Pancreas (tissue), 10 donors: Measurements from ENCODE around the gene MYO15B. TPM values are rescaled to one million over a fixed set of nuclear protein-coding genes. Genes with fewer than 3 reads are reported as not detected.

Experiments used
- ATAC-seq, 4 donors: fragments of 200-7000 bp; cut with Tn5 transposase; one replicate each; pipeline versions ENCODE4 v1.8.0 to v1.9.1; 2020; ENCODE audit warnings: mild to moderate bottlenecking in 4 of 4, moderate library complexity in 4 of 4
- DNase-seq, 6 donors: peaks; one replicate each; pipeline ENCODE4 v3.0.0-alpha.2; 2020
- FAIRE-seq: peaks from 2 replicates; lab custom pipeline; 2012; peaks lifted over from hg19 to GRCh38; lab: Jason Lieb, UNC
- H3K27ac ChIP-seq, 4 donors: fragments of 200-600 bp; sonication (generic); 1 replicate in 3 of 4; 2 replicates in 1 of 4; pipeline versions ENCODE4 v1.5.0 to v1.8.0; 2020
- H3K27me3 ChIP-seq, 4 donors: fragments of 200-600 bp; one replicate each; pipeline ENCODE4 v1.8.0; 2021
- H3K36me3 ChIP-seq, 3 donors: fragments of 200-600 bp; sonication (generic) in 1 of 3; one replicate each; pipeline versions ENCODE4 v1.5.0 to v1.8.0; 2020 to 2021
- H3K4me1 ChIP-seq, 3 donors: fragments of 200-600 bp; one replicate each; pipeline ENCODE4 v1.8.0; 2021
- H3K4me3 ChIP-seq, 4 donors: fragments of 200-600 bp; sonication (generic) in 2 of 4; one replicate each; pipeline versions ENCODE4 v1.5.0 to v1.8.0; 2020 to 2021
- H3K9me3 ChIP-seq, 4 donors: fragments of 200-600 bp; one replicate each; pipeline ENCODE4 v1.8.0; 2021
- WGBS, 2 donors: extraction: QIAGEN DNeasy Blood & Tissue Kit; methylation state at CpG; one replicate each; pipeline ENCODE4 v1.1.7; 2013; 5-methylcytosine and 5-hydroxymethylcytosine counted together
- intact Hi-C, 3 donors: fragments of 100-400 bp; cut with DNase I; formaldehyde crosslinking; loops; one replicate each; pipeline versions ENCODE4 v1.11.1 to v1.14.2; 2022
- polyA plus RNA-seq, 2 donors: library from polyadenylated mRNA; stranded (reverse); fragments of 200-250 nt; gene quantifications; one replicate each; pipeline ENCODE4 v1.2.3, GENCODE V29; 2013
- total RNA-seq, 6 donors: library from RNA; stranded (reverse); fragmentation: NEBNext Ultra II Directional in 4 of 6; extraction: Animal tissue kit (Norgen Biotek cat#: 25700) in 4 of 6; gene quantifications; one replicate each; pipeline versions ENCODE4 v1.2.1 to v1.2.4, GENCODE V29; 2021 to 2023
- TF ChIP-seq, protein P1 (sequence below), 4 donors: fragments of 200-600 bp; sonication (generic) in 3 of 4; IDR thresholded peaks; one replicate each; pipeline versions ENCODE4 v1.5.0 to v1.8.0; 2021; ENCODE audit warnings: antibody characterized with exemption in 4 of 4
- donor health status: healthy with polysubstance abuse.
- donor health status: DM: no; HTN: no; CAD: no; lungs with moderate emphysema.
- donor health status: DM: no; HTN: no; CAD: no.
- donor health status: control.
- donor health status: control.
- donor health status: Bipolar disorder and iron deficiency.
- donor health status: DM: yes; HTN: yes; CAD: no.
- donor health status: DM: no; HTN: no; CAD: no.
- donor health status: DM: no; HTN: no; CAD: no.
- donor health status: DM: yes; HTN: yes; CAD: no.

MYO15B gene
- total and polyA plus RNA-seq, 8 donors, result 25.9 to 325 (median 47.1) TPM

DNA sequence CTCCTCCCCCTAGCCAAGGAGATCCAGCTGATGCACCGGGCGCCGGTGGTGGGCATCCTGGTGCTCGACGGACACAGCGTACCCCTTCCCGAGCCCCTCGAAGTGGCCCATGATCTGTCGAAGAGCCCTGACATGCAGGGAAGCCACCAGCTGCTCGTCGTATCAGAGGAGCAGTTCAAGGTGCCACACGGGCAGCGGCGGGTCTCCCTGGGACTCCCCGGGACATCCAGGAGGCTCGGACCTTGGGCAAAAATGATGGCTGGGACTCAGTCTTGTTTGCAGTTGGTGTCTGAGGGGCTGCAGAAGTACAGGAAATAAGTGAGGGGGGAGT lies 15.8 kb upstream of the MYO15B start:
- Histone ChIP-seq H3K4me1 (no peaks in the 10 kb centered on the region), H3K27me3 (no peaks in the 10 kb centered on the region), H3K4me3 (no peak overlapping the region), H3K27ac (no peak overlapping the region), H3K36me3 (peaks cover 0 to 54% (median 29%) of the 10 kb centered on the region in 3 donors), H3K9me3 (no peaks in the 10 kb centered on the region)
- DNase-seq (no peak), FAIRE-seq (no peak), ATAC-seq (no peak)
- TF ChIP-seq, protein P1, sequence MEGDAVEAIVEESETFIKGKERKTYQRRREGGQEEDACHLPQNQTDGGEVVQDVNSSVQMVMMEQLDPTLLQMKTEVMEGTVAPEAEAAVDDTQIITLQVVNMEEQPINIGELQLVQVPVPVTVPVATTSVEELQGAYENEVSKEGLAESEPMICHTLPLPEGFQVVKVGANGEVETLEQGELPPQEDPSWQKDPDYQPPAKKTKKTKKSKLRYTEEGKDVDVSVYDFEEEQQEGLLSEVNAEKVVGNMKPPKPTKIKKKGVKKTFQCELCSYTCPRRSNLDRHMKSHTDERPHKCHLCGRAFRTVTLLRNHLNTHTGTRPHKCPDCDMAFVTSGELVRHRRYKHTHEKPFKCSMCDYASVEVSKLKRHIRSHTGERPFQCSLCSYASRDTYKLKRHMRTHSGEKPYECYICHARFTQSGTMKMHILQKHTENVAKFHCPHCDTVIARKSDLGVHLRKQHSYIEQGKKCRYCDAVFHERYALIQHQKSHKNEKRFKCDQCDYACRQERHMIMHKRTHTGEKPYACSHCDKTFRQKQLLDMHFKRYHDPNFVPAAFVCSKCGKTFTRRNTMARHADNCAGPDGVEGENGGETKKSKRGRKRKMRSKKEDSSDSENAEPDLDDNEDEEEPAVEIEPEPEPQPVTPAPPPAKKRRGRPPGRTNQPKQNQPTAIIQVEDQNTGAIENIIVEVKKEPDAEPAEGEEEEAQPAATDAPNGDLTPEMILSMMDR (IDR thresholded peaks at IDR 0.05), result no peak
- 93 to 96% methylated on average over 16 of the region's 16 CpGs for WGBS, 2 donors
- intact Hi-C loops, result no loop called here

DNA sequence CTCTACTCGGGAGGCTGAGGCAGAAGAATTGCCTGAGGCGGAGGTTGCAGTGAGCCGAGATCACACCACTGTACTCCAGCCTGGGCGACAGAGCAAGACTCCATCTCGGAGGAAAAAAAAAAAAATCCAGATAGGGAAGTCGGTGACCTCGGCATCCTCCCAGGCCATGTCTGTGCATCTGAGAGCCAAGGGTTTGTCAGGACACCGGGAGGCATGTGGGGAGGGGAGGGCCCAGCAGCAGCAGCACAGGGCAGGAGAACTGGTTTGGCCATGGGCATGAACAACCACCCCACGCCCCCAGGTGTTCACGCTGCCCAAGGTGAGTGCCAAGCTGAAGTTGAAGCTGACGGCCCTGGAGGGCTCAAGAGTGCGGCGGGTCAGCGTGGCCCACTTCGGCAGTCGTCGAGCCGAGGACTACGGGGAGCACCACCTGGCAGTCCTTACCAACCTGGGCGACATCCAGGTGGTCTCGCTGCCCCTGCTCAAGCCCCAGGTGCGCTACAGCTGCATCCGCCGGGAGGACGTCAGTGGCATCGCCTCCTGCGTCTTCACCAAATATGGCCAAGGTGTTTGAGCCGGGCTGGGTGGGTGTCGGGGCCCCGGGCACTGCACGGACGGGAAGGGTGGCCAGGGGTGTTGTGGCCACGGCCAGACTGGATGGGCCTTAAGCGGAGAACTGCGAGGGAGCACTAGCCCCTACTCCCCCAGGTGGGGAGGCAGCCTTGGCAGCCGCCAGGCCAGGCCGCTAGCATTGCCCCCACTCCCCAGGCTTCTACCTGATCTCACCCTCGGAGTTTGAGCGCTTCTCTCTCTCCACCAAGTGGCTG lies 14.7 kb upstream of the MYO15B start:
- intact Hi-C loops, result no loop called here

DNA sequence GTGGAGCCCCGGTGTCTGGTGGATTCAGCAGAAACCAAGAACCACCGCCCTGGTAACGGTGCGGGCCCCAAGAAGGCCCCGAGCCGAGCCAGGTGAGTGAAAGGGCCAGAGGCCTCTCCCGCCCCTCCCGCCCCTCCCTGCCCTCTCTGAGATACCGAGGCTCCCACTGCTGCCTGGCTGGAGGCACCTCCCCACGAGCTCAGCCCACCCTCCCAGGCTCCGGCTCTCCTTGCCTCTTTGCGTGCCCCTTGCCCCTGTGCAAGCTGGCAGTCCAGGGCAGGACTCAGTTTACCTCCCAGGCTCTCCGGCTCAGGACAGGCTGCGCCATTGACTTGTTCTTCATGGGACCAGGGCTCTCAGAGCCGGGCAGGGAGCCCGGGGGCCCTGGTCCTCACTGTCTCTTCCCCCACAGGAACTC lies 14.1 kb upstream of the MYO15B start:
- Histone ChIP-seq H3K4me1 (peaks cover 0 to 2% (median 1%) of the 10 kb centered on the region in 3 donors), H3K27me3 (no peaks in the 10 kb centered on the region), H3K4me3 (no peak overlapping the region), H3K9me3 (no peaks in the 10 kb centered on the region), H3K27ac (no peak overlapping the region), H3K36me3 (peaks cover 0 to 43% (median 26%) of the 10 kb centered on the region in 3 donors)
- FAIRE-seq (no peak), ATAC-seq (no peak), DNase-seq (no peak)
- WGBS, 2 donors, result 95 to 97% methylated on average over 11 to 16 of the region's 16 CpGs
- TF ChIP-seq, protein P1 (IDR thresholded peaks at IDR 0.05), result no peak
- intact Hi-C loops, result no loop called here

More for the DNA sequence above, 14.7 kb upstream of the MYO15B start:
- Histone ChIP-seq H3K27ac (no peak overlapping the region), H3K9me3 (no peaks in the 10 kb centered on the region), H3K4me1 (no peaks in the 10 kb centered on the region), H3K27me3 (no peaks in the 10 kb centered on the region), H3K4me3 (no peak overlapping the region), H3K36me3 (peaks cover 0 to 49% (median 29%) of the 10 kb centered on the region in 3 donors)
- DNase-seq (no peak), FAIRE-seq (no peak), ATAC-seq (no peak)
- TF ChIP-seq, protein P1 (IDR thresholded peaks at IDR 0.05), result no peak
- 92 to 93% methylated on average over 39 of the region's 39 CpGs for WGBS, 2 donors

DNA sequence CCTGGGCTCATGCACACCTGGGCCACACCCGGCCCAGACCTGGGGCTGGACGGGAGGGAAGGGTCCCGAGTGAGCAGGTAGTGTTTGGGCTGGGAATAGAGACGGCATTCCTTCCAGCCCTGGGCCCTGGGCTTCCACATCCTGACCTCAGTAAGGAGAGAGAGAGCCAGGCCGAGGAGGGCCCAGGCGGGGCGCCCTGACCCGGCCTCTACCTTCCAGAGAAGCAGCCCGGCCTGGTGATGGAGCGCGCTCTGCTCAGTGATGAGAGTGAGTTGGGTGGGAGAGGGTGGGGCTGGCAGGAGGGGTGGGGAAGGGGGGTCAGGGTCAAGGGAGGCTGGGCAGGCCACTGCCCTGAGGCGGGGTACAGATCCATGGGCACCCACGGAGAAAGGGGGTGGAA lies 13.6 kb upstream of the MYO15B start:
- no peak overlapping the region for H3K4me3 ChIP-seq
- H3K4me1 ChIP-seq, result peaks cover 4 to 6% (median 6%) of the 10 kb centered on the region in 3 donors
- H3K36me3 ChIP-seq, result peaks cover 0 to 38% (median 22%) of the 10 kb centered on the region in 3 donors
- no peaks in the 10 kb centered on the region for H3K27me3 ChIP-seq
- ATAC-seq (no peak), DNase-seq (no peak), FAIRE-seq (no peak)
- TF ChIP-seq, protein P1 (IDR thresholded peaks at IDR 0.05), result no peak
- intact Hi-C loops, result no loop called here
- H3K27ac ChIP-seq, result no peak overlapping the region
- 95 to 98% methylated on average over 13 of the region's 13 CpGs for WGBS, 2 donors
- H3K9me3 ChIP-seq, result no peaks in the 10 kb centered on the region
